Measurements from ENCODE around the gene PPFIBP1.
"Not testable (repeated sequence)": the region's sequence is repeated elsewhere in the genome, so short reads cannot be mapped to it uniquely, and the experiment has no call there.

The PPFIBP1 gene

DNA sequence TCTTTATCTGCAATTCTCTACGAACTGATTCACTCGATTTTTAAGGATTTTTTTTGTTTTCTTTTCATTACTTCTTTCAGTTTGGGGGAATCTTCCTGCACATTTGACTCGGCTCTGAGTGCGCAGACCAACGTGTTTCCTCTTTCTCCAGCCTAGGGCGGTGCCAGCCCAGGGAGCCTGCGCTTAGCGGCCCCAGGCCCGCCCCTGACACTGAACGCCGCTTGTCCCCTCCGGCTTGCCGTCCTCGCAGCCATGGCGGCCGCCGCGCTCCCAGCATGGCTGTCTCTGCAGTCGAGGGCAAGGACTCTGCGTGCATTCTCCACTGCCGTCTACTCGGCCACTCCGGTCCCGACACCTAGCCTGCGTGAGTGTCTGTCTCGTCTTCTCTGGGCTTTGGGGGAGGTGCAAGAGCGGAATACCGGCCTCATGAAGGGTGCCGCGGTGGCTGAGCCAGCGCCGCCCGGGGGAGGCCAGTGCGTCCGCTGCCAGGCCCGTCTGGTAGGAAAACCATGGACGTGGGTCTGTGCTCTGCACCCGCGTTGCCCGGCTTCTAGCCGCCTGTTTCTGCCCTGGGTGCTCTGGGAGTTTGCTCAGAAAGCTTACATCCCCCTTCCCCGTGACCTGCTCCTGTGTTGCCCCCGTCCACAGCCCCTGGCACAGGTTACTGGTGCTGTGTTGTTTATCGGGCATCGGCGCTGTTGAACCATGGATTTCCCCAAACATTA, 186.7 kb downstream of the PPFIBP1 start, which contains the start of gene MRPS35:
MRPS35 (plus strand) TSS at position 241 of the 725 bp plus-strand sequence; CDS start at position 253, 12 bp downstream.
- peak; percentile 95 for DNase-seq (ENCODE audit: low read depth)

DNA sequence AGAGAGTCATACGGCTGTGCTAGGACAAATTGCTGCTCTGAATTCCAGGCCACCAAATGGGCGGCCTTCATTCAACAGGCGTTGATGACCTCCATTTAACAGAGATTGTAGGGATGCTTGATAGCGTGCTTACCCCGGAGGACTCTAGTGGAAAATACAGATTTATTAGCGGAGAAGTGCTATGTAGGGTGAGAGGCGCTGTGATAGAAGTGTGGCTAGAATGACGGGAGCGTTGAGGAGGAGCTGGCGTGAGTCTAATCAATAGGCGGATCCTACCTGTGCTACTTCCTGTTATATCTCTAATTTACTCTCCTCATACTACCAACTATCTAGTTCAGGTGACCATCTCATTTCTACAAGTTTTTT, 187.3 kb downstream of the PPFIBP1 start:
- no peak for DNase-seq (ENCODE audit: low read depth)

DNA sequence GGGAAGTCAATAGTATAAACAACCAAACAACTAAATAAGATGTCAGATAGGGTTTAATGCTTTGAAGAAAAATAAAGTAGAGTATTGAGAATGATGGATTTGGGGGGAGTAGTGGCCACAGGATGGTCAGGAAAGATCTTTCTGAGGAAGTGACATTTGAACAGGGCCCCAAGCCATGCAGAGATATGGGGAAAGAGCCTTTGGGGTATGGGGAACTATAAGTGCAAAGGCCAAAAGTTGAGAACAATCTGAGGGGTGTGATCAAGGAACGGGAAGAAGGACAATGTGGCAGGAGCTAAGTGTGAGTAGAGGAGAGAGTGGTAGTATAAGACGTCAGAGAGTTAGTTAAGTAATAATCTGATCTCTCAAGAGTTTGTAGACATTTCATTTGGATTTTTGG, 188.0 kb downstream of the PPFIBP1 start:
- no peak for DNase-seq (ENCODE audit: low read depth)

DNA sequence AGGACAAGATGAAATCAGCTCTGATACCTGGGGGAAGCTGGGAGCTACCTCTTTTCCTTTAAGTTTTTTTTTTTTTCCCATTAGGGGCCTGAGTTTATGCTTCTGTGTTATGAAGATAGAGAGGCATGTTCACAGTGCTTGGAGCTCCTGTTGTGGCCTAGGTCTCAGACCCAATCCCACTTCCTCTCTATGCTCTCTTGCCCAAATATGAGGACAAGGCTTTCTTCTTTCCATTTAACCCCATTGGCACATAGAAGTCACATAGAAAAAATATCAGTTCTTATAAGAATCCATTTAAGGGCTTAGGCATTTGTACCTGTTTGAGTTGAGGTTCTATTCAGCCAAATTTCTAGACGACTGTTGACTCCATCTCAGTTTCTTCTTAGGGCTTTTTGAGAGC, 199.2 kb downstream of the PPFIBP1 start:
- no peak for DNase-seq (ENCODE audit: low read depth)

DNA sequence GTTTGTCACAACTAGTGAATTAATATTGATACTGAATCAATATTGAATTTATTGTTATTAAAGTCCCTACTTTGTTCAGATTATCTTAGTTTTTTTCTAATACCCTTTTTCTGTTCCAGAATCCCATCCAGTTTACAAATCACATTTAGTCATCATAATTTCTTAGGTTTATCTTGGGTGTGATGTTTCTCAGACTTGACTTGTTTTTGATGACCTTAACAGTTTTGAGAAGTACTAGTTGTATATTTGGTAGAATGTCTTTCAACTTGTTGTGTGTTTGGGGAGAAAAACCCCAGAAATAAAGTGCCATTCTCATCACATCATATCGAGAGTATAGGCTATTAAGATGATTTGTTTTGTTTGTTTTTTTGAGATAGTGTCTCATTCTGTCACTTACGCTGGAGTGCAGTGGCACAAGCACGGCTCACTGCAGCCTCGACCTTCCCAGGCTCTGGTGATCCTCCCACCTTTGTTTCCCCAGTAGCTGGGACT, 206.1 kb downstream of the PPFIBP1 start:
- DNase-seq (ENCODE audit: low read depth), result no peak

DNA sequence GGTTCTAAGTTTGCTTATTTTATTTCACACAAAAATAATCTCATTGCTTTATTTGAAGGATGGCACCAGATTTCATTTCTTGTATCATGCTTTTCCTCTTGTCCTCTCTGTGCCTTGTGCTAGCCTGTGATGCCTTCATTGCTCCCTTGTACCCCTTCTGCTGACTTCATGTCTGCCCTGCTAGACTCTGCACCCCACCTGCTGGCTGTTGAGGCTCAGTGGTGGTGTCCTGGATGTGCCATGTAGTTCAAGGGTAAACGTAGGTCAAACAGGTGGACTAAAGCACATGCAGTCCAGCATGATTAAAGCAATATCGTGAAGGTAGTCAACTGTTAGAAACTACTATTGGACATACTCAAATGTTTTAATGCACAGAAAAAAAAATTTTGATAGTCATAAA, 208.3 kb downstream of the PPFIBP1 start:
- DNase-seq (ENCODE audit: low read depth), result no peak

DNA sequence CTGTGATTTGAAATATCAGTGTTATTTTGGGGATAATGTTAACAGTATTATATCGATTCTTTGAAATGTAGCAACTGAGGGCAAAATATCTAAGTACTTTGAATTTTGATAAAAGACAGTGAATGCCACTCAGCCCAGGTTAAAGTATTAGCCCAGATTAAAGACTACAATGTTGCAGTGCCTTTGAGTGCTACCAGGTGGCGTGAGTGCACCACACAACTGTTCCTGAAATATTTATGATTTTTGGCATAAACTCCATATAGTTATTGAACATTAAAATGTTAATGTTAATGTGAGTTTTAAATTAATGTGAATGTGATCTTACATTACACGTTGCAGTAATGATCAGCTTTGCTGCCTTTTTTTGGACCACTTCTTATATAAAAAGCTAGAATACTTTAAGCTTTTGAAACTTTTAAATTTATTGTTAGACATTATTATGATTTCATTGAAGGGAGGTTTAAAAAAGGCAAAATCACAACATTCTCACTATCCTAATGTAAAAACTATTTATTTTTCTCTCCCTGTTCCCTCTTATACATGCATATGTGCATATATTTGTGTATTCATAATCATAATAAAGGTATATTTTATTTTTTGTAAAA, 209.1 kb downstream of the PPFIBP1 start:
- peak; percentile 25 for DNase-seq (ENCODE audit: low read depth)

DNA sequence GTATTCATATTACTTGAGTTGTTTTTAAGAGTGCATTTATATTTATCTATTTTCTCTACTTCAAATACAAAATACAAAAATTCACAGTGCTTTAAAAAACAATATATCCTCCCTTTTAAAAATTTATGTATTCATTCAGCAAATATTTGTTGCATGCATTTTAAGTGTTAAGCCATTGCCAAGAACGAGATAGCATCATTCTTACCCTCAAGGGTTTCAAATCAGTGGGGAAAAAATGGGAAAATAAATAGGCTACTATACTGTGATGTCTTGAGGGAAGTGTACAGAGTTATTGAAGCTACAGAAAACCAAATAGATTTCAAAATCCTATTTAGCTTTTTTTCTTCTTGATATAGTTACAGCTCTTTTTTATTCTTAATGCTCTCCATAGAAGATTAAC, 209.8 kb downstream of the PPFIBP1 start:
- no peak for DNase-seq (ENCODE audit: low read depth)

DNA sequence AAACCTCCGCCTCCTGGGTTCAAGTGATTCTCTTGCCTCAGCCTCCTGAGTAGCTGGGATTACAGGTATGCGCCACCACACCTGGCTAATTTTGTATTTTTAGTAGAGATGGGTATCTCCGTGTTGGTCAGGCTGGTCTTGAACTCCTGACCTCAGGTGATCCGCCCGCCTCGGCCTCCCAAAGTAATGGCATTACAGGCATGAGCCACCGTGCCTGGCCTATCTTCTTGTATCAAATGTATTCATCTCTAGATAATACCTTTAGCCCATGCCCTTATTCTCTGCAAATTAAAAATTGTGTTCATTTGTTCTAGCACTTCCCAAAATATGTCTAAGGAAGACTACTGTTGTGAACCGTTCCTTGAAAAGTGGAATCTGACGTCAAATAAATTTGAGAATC, 210.3 kb downstream of the PPFIBP1 start:
- DNase-seq (ENCODE audit: low read depth), result not testable (repeated sequence)

DNA sequence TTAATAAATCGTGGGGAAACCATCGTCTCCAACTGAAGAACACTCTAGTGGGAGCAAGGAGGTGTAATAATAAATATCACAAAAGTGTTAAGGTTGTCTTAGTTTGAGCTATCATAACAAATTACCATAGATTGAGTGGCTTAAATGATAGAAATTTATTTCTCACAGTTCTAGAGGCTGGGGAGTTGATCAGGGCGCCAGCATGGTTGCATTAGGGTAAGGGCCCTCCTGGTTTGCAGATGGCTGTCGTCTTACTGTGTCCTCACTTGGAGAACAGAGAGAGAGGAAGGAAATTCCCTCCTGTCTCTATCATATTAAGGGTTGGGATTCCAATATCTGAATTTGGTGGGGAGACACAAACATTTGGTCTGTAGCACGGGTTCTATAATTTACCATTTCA, 219.6 kb downstream of the PPFIBP1 start:
- DNase-seq (ENCODE audit: low read depth), result no peak
